RWPE1 (cell line): ENCODE data around the gene DNAJB11.

Experiments
- CTCF ChIA-PET: fragments of 350-600 bp; sonication (Branson Sonifier 250); formaldehyde crosslinking; extraction: SDS; loops from one replicate; lab custom pipeline; 2021; lab: Yijun Ruan, JAX
- POLR2A ChIA-PET: fragments of 400-600 bp; formaldehyde crosslinking; extraction: SDS; loops from one replicate; lab custom pipeline; 2020; ENCODE audit warnings: antibody characterized with exemption; ENCODE audit not compliant: low non-redundant PET; lab: Yijun Ruan, JAX
- DNase-seq: peaks from one replicate; pipeline ENCODE4 v3.0.0; 2012; ENCODE audit warnings: low spot score
- H3K27ac ChIP-seq: fragments of 450-650 bp; 2 replicates; pipeline ENCODE4 v1.5.1; 2017
- TF ChIP-seq, protein P1 (sequence below): fragments of 450-650 bp; conservative IDR thresholded peaks from 2 replicates; pipeline ENCODE4 v1.5.1; 2017; ENCODE audit warnings: low read depth, mild to moderate bottlenecking

Gene DNAJB11

GRCh38 chr3:186605561-186606545 lies 35.3 kb downstream of the DNAJB11 start:
- DNase-seq, result no peak
- no peak overlapping the region for H3K27ac ChIP-seq
- POLR2A ChIA-PET, result no interaction called here
- TF ChIP-seq, protein P1, sequence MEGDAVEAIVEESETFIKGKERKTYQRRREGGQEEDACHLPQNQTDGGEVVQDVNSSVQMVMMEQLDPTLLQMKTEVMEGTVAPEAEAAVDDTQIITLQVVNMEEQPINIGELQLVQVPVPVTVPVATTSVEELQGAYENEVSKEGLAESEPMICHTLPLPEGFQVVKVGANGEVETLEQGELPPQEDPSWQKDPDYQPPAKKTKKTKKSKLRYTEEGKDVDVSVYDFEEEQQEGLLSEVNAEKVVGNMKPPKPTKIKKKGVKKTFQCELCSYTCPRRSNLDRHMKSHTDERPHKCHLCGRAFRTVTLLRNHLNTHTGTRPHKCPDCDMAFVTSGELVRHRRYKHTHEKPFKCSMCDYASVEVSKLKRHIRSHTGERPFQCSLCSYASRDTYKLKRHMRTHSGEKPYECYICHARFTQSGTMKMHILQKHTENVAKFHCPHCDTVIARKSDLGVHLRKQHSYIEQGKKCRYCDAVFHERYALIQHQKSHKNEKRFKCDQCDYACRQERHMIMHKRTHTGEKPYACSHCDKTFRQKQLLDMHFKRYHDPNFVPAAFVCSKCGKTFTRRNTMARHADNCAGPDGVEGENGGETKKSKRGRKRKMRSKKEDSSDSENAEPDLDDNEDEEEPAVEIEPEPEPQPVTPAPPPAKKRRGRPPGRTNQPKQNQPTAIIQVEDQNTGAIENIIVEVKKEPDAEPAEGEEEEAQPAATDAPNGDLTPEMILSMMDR, result no peak
- CTCF ChIA-PET, result interaction anchor here (0.5 to 0.6 kb wide), 2 partner anchors 16 to 395 kb away, joined by 3 to 4 read pairs; no protein-coding TSS in a partner anchor

DNA sequence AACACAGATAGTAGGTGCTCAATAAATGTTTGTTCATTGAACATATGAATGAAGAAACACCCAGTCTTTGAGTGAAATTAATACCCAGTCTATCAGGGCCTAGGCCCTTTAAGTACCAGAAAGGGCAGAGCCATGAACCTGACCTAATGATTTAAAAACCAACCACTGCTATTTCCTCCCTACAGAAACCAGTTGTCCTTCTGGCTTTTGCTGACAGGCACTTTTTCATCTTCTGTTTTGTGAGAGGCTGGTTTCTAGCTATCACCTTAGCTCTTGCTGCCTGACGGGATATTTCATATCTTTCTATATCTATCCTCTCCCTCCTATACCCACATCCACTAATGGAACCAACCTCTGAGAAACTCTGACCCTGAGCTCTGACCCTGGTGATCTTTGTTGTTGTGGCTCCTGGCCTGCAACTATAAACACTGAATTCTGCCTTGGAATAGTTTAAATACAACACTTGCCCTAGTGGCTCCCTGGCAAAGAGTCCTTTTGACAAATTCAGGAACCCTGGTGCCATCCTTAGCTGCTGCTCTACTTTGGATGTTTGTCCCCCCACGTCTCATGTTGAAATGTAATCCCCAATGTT lies 38.2 kb downstream of the DNAJB11 start:
- no peak for DNase-seq
- ChIA-PET CTCF (interaction anchor here (0.6 to 1.0 kb wide), 4 partner anchors 11 to 175 kb away, joined by 3 to 8 read pairs (median 3); partner anchors contain the start of gene EIF4A2), POLR2A (no interaction called here)
- TF ChIP-seq, protein P1, result no peak
- H3K27ac ChIP-seq, result no peak overlapping the region

GRCh38 chr3:186609247-186609868 lies 38.8 kb downstream of the DNAJB11 start:
- TF ChIP-seq, protein P1, result no peak; the same call in 1 of the 2 replicates
- CTCF ChIA-PET, result interaction anchor here (0.6 to 1.0 kb wide), 5 partner anchors 12 to 666 kb away, joined by 3 to 8 read pairs (median 3); partner anchors contain the start of gene EIF4A2
- POLR2A ChIA-PET, result no interaction called here
- H3K27ac ChIP-seq, result no peak overlapping the region
- peak; percentile 55 for DNase-seq

GRCh38 chr3:186612065-186612464 lies 41.5 kb downstream of the DNAJB11 start:
- CTCF ChIA-PET, result interaction anchor here (0.6 kb wide), 1 partner anchor 8 kb away, joined by 4 read pairs; no protein-coding TSS in a partner anchor
- DNase-seq, result no peak
- TF ChIP-seq, protein P1, result no peak
- H3K27ac ChIP-seq, result no peak overlapping the region
- POLR2A ChIA-PET, result no interaction called here

DNA sequence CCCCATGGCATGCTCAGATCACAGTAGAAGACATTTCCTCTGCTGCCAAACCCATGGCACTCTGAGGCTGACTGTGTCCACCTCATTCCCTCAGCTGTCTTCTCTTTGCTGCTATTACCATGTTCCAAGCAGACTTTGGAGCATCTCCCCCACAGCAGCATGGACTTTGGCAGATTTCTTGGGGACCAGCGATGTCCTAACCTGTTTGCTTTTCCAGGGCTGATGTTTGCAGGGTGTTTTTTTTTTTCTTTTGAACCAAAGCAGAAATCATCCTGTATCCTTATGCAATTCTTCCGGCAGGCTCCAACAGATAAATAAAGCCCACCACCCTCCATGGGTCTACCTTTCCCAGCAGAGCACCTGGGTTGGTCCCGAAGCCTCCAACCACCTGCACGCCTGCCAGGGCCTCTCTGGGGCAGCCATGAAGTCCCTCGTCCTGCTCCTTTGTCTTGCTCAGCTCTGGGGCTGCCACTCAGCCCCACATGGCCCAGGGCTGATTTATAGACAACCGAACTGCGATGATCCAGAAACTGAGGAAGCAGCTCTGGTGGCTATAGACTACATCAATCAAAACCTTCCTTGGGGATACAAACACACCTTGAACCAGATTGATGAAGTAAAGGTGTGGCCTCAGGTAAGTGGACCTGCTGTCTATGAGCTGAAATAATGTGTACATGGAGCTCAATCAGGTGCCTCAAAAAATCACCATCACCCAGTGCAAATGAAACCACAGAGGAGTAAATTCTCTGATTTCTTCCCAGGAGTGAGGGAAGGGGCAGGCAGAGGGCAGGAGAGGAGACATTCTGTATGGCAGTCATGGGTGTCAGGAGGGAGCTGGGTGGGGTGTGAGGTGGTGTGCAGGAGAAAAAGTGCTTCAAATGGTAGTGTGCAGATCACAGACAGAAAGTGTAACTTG lies 42.5 kb downstream of the DNAJB11 start, which contains the start of gene AHSG:
TSS of gene AHSG (plus strand) at position 340 of the 916 bp plus-strand sequence. CDS start at position 422, 82 bp downstream.
- DNase-seq, result no peak
- H3K27ac ChIP-seq, result no peak within 1 kb of the TSS
- TF ChIP-seq, protein P1, result no peak
- POLR2A ChIA-PET, result no interaction called here
- CTCF ChIA-PET, result interaction anchor here (0.6 kb wide), 1 partner anchor 9 kb away, joined by 4 read pairs; no protein-coding TSS in a partner anchor
